GM18502 (cell line): ENCODE measurements around the gene FAM83F.
"Not testable (repeated sequence)": the region's sequence is repeated elsewhere in the genome, so short reads cannot be mapped to it uniquely, and the experiment has no call there.

Experiments
- ATAC-seq: cut with Tn5 transposase; IDR thresholded peaks from one replicate; pipeline ENCODE4 v1.9.1; 2021; ENCODE audit warnings: mild to moderate bottlenecking; ENCODE audit not compliant: unreplicated experiment, poor library complexity

FAM83F gene

GRCh38 chr22:39992088-39992826 lies 2.5 kb upstream of the FAM83F start:
- no peak for ATAC-seq

GRCh38 chr22:39992894-39993293 lies 1.9 kb upstream of the FAM83F start:
- ATAC-seq = not testable (repeated sequence)

GRCh38 chr22:39994041-39994565 lies 651 bp upstream of the FAM83F start:
- no peak for ATAC-seq

- no peak for ATAC-seq
Measured at GRCh38 chr22:39995393-39996252, 869 bp downstream of the FAM83F start.

GRCh38 chr22:39996732-39997131 lies 2.0 kb downstream of the FAM83F start:
- ATAC-seq = no peak

- no peak for ATAC-seq
Measured at GRCh38 chr22:39997421-39997820, 2.7 kb downstream of the FAM83F start.

- ATAC-seq = no peak
Measured at GRCh38 chr22:39997939-39998726, 3.4 kb downstream of the FAM83F start.

- no peak for ATAC-seq
Measured at GRCh38 chr22:39999144-39999757, 4.5 kb downstream of the FAM83F start.

- ATAC-seq = no peak
Measured at GRCh38 chr22:40000171-40000570, 5.4 kb downstream of the FAM83F start.

GRCh38 chr22:40001106-40001505 lies 6.4 kb downstream of the FAM83F start:
- ATAC-seq = no peak

GRCh38 chr22:40001800-40002577 lies 7.2 kb downstream of the FAM83F start:
- ATAC-seq = no peak

- no peak for ATAC-seq
Measured at GRCh38 chr22:40002935-40003715, 8.4 kb downstream of the FAM83F start.

- no peak for ATAC-seq
Measured at GRCh38 chr22:40004836-40005235, 10.1 kb downstream of the FAM83F start.

- ATAC-seq = no peak
Measured at GRCh38 chr22:40006641-40007040, 11.9 kb downstream of the FAM83F start.

GRCh38 chr22:40007853-40008710 lies 13.3 kb downstream of the FAM83F start:
- ATAC-seq = no peak

GRCh38 chr22:40008726-40009291 lies 14.1 kb downstream of the FAM83F start:
- no peak for ATAC-seq

- ATAC-seq = no peak
Measured at GRCh38 chr22:40009292-40009774, 14.6 kb downstream of the FAM83F start.
